A549 (cell line): ENCODE results near the gene DRAXIN.

Experiments used
- CEBPB ChIP-seq, 2 experiments: fragments of >200 bp in 1 of 2; sonication (Bioruptor Twin) in 1 of 2; formaldehyde crosslinking in 1 of 2; IDR thresholded peaks; 2 replicates each; pipeline ENCODE4 v1.6.1; 2012 to 2016
- CHD4 ChIP-seq: fragments of 200-600 bp; sonication (generic); IDR thresholded peaks from 2 replicates; pipeline ENCODE4 v1.6.1; 2016; ENCODE audit warnings: antibody characterized with exemption, mild to moderate bottlenecking, borderline replicate concordance
- MYC ChIP-seq: IDR thresholded peaks from 2 replicates; pipeline ENCODE4 v1.6.1; 2012; ENCODE audit warnings: mild to moderate bottlenecking, inconsistent platforms, low read length, improper control_type of control experiment, borderline replicate concordance
- NR3C1 ChIP-seq: fragments of >200 bp; sonication (Bioruptor Twin); formaldehyde crosslinking; IDR thresholded peaks from 3 replicates; pipeline ENCODE4 v1.6.1; 2017
- PBX3 ChIP-seq: IDR thresholded peaks from 2 replicates; pipeline ENCODE4 v1.6.1; 2012
- POLR2A ChIP-seq: IDR thresholded peaks from 2 replicates; pipeline ENCODE4 v1.6.1; 2012; ENCODE audit warnings: mild to moderate bottlenecking, low read length
- RCOR1 ChIP-seq: fragments of 150-350 bp; IDR thresholded peaks from 2 replicates; pipeline ENCODE4 v1.6.1; 2014; ENCODE audit warnings: antibody characterized with exemption, low read length, low read depth
- RFX5 ChIP-seq: fragments of 450-650 bp; IDR thresholded peaks from 2 replicates; pipeline ENCODE4 v1.7.1; 2014; ENCODE audit warnings: antibody characterized with exemption, mild to moderate bottlenecking, moderate library complexity
- TF ChIP-seq, protein P1 (sequence below): fragments of >200 bp; sonication (Bioruptor Twin); formaldehyde crosslinking; IDR thresholded peaks from 3 replicates; pipeline ENCODE4 v1.5.1; 2016

DNA sequence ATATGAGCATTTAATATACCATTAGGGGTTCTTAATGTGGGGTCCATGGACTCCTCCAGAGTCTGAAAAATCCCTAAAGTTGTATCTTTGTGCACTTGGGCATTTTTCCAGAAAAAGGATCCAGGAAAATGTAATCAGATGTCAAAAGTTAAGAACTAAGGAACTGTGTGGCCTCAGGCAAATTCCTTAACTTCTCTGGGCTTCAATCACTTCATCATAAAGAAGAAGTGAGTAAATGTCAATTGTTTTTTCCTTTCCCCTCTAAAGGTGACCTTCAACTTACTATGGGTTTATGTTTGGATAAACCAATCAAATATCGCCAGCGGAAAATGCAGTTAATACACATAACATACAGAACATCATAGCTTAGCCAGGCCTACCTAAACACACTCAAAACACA lies 13.1 kb upstream of the DRAXIN start:
- TF ChIP-seq NR3C1 (no peak), POLR2A (no peak), CEBPB (IDR thresholded peaks at IDR 0.05) (no peak), CHD4 (no peak), PBX3 (no peak), RFX5 (no peak), RCOR1 (no peak), MYC (no peak)
- TF ChIP-seq, protein P1, sequence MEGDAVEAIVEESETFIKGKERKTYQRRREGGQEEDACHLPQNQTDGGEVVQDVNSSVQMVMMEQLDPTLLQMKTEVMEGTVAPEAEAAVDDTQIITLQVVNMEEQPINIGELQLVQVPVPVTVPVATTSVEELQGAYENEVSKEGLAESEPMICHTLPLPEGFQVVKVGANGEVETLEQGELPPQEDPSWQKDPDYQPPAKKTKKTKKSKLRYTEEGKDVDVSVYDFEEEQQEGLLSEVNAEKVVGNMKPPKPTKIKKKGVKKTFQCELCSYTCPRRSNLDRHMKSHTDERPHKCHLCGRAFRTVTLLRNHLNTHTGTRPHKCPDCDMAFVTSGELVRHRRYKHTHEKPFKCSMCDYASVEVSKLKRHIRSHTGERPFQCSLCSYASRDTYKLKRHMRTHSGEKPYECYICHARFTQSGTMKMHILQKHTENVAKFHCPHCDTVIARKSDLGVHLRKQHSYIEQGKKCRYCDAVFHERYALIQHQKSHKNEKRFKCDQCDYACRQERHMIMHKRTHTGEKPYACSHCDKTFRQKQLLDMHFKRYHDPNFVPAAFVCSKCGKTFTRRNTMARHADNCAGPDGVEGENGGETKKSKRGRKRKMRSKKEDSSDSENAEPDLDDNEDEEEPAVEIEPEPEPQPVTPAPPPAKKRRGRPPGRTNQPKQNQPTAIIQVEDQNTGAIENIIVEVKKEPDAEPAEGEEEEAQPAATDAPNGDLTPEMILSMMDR = no peak
